B cell (primary cell): ENCODE measurements around the gene ARHGAP23. TPM values are rescaled to one million over a fixed set of nuclear protein-coding genes. Genes with fewer than 3 reads are reported as not detected.

Source experiments
- ATAC-seq: fragments of 200-7000 bp; cut with Tn5 transposase; one replicate; pipeline ENCODE4 v1.10.0; 2021; ENCODE audit warnings: low read depth, mild to moderate bottlenecking, moderate number of reproducible peaks, moderate library complexity
- CTCF ChIA-PET: fragments of 350-600 bp; sonication (Branson Sonifier 250); formaldehyde crosslinking; loops from one replicate; lab custom pipeline; 2021; ENCODE audit warnings: antibody characterized with exemption, inconsistent platforms; lab: Charles Lee
- POLR2A ChIA-PET: fragments of 350-600 bp; sonication (Branson Sonifier 250); formaldehyde crosslinking; loops from one replicate; lab custom pipeline; 2021; ENCODE audit warnings: antibody characterized with exemption; lab: Charles Lee
- DNase-seq: peaks from one replicate; pipeline ENCODE4 v3.0.0; 2013
- H2AFZ ChIP-seq: 2 replicates; pipeline ENCODE4 v1.6.1; 2012; ENCODE audit warnings: mild to moderate bottlenecking, low read depth, low read length; ENCODE audit not compliant: insufficient read depth, poor library complexity, severe bottlenecking
- H3K27ac ChIP-seq, 2 donors: 1 replicate in 1 of 2; 2 replicates in 1 of 2; pipeline ENCODE4 v1.5.1; 2012 to 2013; ENCODE audit warnings: low read length in 2 of 2, mild to moderate bottlenecking in 2 of 2, moderate library complexity in 1 of 2
- H3K27me3 ChIP-seq, 4 experiments: fragments of 200-600 bp in 1 of 4; sonication (generic) in 1 of 4; replicated peaks in 1 of 4; 1 replicate in 2 of 4; 2 replicates in 2 of 4; pipeline versions ENCODE4 v1.6.1 to v1.7.0; 2013 to 2016; ENCODE audit warnings: low read length in 3 of 4, mild to moderate bottlenecking in 2 of 4, mixed read lengths in 1 of 4, moderate library complexity in 1 of 4; ENCODE audit not compliant: insufficient read depth in 4 of 4, control insufficient read depth in 3 of 4; ENCODE audit errors: control extremely low read depth in 1 of 4
- H3K36me3 ChIP-seq, 2 experiments: replicated peaks in 1 of 2; 1 replicate in 1 of 2; 2 replicates in 1 of 2; pipeline versions ENCODE4 v1.6.1 to v1.7.1; 2013; ENCODE audit warnings: low read length in 1 of 2; ENCODE audit not compliant: insufficient read depth in 2 of 2, control insufficient read depth in 1 of 2; ENCODE audit errors: control extremely low read depth in 1 of 2, extremely low read depth in 1 of 2
- H3K4me1 ChIP-seq, 2 donors: fragments of 200-600 bp in 1 of 2; sonication (generic) in 1 of 2; 1 replicate in 1 of 2; 2 replicates in 1 of 2; pipeline versions ENCODE4 v1.5.1 to v1.6.1; 2013 to 2017; ENCODE audit warnings: low read length in 2 of 2; ENCODE audit not compliant: control insufficient read depth in 2 of 2, insufficient read depth in 2 of 2
- H3K4me2 ChIP-seq: replicated peaks from 2 replicates; pipeline ENCODE3; 2012; ENCODE audit warnings: mild to moderate bottlenecking, low read depth, low read length; ENCODE audit not compliant: poor library complexity, severe bottlenecking
- H3K4me3 ChIP-seq, 5 experiments: fragments of 200-600 bp in 1 of 5; sonication (generic) in 1 of 5; 1 replicate in 3 of 5; 2 replicates in 2 of 5; pipeline versions ENCODE4 v1.5.1 to v1.7.0; 2011 to 2016; ENCODE audit warnings: low read length in 4 of 5, mild to moderate bottlenecking in 4 of 5, low read depth in 2 of 5, control low read depth in 1 of 5, moderate library complexity in 1 of 5; ENCODE audit not compliant: insufficient read depth in 1 of 5; ENCODE audit errors: control extremely low read depth in 1 of 5, extremely low read depth in 1 of 5
- H3K79me2 ChIP-seq: fragments of 200-600 bp; sonication (generic); one replicate; pipeline ENCODE4 v1.6.0; 2016; ENCODE audit warnings: low read length; ENCODE audit not compliant: control insufficient read depth, insufficient read depth
- H3K9ac ChIP-seq: fragments of 200-600 bp; sonication (generic); 2 replicates; pipeline ENCODE4 v1.6.1; 2017; ENCODE audit warnings: mild to moderate bottlenecking, low read length, moderate library complexity
- H3K9me3 ChIP-seq, 3 donors: one replicate each; pipeline versions ENCODE4 v1.6.1 to v1.7.1; 2013; ENCODE audit warnings: low read length in 2 of 3; ENCODE audit not compliant: control insufficient read depth in 2 of 3, insufficient read depth in 1 of 3; ENCODE audit errors: control extremely low read depth in 1 of 3
- H4K20me1 ChIP-seq: 2 replicates; pipeline ENCODE4 v1.6.0; 2012; ENCODE audit warnings: mild to moderate bottlenecking, low read length; ENCODE audit not compliant: insufficient read depth, control insufficient read depth, poor library complexity, severe bottlenecking
- H3K27ac Mint-ChIP-seq: one replicate; pipeline ENCODE4 v1.8.0; 2021; ENCODE audit warnings: mixed read lengths
- H3K27me3 Mint-ChIP-seq: one replicate; pipeline ENCODE4 v1.8.0; 2021; ENCODE audit warnings: mixed read lengths
- H3K4me1 Mint-ChIP-seq: one replicate; pipeline ENCODE4 v1.8.0; 2021; ENCODE audit warnings: mixed read lengths
- H3K4me3 Mint-ChIP-seq: one replicate; pipeline ENCODE4 v1.8.0; 2021; ENCODE audit warnings: mixed read lengths
- H3K9me3 Mint-ChIP-seq: one replicate; pipeline ENCODE4 v1.8.0; 2022; ENCODE audit warnings: mixed read lengths; ENCODE audit not compliant: insufficient read depth
- EZH2 ChIP-seq: IDR thresholded peaks from 2 replicates; pipeline ENCODE4 v1.6.1; 2012; ENCODE audit warnings: borderline replicate concordance, low read depth, mild to moderate bottlenecking, moderate library complexity, low read length; ENCODE audit not compliant: insufficient read depth, poor library complexity, severe bottlenecking
- WGBS: methylation state at CpG from one replicate; pipeline ENCODE4 v1.1.5; 2013; ENCODE audit warnings: missing lambda C conversion rate; ENCODE audit not compliant: insufficient coverage; 5-methylcytosine and 5-hydroxymethylcytosine counted together
- intact Hi-C: fragments of 100-400 bp; cut with micrococcal nuclease; formaldehyde crosslinking; loops from one replicate; pipeline ENCODE4 v1.10.0; 2022
- polyA plus RNA-seq: library from polyadenylated mRNA; depleted of rRNA; stranded (reverse); fragments of >200 nt; gene quantifications from 2 replicates; pipeline ENCODE4 v1.2.3, GENCODE V29; 2012
- total RNA-seq, 2 donors: library from RNA; stranded (reverse); fragments of 120-200 nt in 1 of 2; gene quantifications; 1 replicate in 1 of 2; 2 replicates in 1 of 2; pipeline versions ENCODE4 v1.2.3 to v1.2.4, GENCODE V29; 2013 to 2022
- TF ChIP-seq, protein P1 (sequence below): fragments of 200-600 bp; IDR thresholded peaks from one replicate; pipeline ENCODE4 v1.8.0; 2022; ENCODE audit warnings: antibody characterized with exemption, mild to moderate bottlenecking

The ARHGAP23 gene
- total and polyA plus RNA-seq, 2 donors (not counting 1 experiment from before 2014, with no cell fraction given): 0.07 to 0.12 TPM

DNA sequence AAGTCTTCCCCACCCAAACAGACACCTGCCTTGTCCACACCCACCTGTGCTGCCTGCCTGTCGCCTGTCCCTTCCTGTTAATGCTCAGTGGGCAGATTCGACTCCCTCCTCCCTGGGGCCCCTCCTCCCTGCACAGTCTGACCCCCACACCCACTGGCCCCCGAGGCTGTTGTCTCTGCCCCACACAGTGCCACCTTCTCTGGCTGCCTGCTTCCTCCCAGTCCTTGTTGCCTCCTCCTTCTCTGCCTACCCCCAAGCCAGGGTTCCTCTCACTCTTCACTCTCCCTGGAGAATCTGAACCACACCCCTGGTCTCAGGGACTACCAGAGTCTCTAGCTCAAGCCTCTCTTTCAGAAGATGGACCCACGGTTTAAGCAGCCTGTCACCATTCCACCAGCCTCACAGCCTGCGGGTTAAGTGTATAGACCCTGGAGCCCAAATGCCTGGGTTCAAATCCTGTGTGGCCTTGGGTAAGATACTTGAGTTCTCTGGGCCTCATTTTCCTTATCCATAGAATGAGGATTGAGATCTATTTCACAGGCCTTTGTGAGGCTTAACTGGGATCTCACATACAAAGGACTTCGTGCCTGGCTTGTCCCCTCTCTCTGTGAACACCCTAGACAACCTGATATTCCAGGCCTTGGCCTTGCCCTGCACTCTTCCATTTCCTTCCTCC, 3.8 kb upstream of the ARHGAP23 start:
- Mint-ChIP-seq H3K4me3 (no peak overlapping the region), H3K9me3 (no peaks in the 10 kb centered on the region), H3K27me3 (peaks cover 47% of the 10 kb centered on the region), H3K4me1 (peaks cover 18% of the 10 kb centered on the region), H3K27ac (no peak overlapping the region)
- H3K79me2 ChIP-seq: no peaks in the 10 kb centered on the region
- no peak overlapping the region for H3K27ac ChIP-seq
- no peaks in the 10 kb centered on the region for H3K9me3 ChIP-seq
- H3K27me3 ChIP-seq: peaks cover 0 to 90% (median 32%) of the 10 kb centered on the region in 4 experiments
- no peak overlapping the region for H3K4me3 ChIP-seq
- ChIA-PET POLR2A (no interaction called here), CTCF (interaction anchor here (0.9 to 2.1 kb wide), 8 partner anchors 10 to 243 kb away, joined by 3 to 8 read pairs (median 6); no protein-coding TSS in a partner anchor)
- H3K4me1 ChIP-seq: peaks cover 9 to 19% of the 10 kb centered on the region in 2 donors
- no peak for ATAC-seq
- H3K4me2 ChIP-seq: no peak overlapping the region
- intact Hi-C loops: loop anchor here (10.0 kb wide), 1 partner anchor 130 kb away; no protein-coding TSS in a partner anchor
- H2AFZ ChIP-seq: no peak overlapping the region
- DNase-seq: no peak
- WGBS: 61% methylated on average over 4 of the region's 6 CpGs
- no peaks in the 10 kb centered on the region for H3K36me3 ChIP-seq
- TF ChIP-seq, protein P1, sequence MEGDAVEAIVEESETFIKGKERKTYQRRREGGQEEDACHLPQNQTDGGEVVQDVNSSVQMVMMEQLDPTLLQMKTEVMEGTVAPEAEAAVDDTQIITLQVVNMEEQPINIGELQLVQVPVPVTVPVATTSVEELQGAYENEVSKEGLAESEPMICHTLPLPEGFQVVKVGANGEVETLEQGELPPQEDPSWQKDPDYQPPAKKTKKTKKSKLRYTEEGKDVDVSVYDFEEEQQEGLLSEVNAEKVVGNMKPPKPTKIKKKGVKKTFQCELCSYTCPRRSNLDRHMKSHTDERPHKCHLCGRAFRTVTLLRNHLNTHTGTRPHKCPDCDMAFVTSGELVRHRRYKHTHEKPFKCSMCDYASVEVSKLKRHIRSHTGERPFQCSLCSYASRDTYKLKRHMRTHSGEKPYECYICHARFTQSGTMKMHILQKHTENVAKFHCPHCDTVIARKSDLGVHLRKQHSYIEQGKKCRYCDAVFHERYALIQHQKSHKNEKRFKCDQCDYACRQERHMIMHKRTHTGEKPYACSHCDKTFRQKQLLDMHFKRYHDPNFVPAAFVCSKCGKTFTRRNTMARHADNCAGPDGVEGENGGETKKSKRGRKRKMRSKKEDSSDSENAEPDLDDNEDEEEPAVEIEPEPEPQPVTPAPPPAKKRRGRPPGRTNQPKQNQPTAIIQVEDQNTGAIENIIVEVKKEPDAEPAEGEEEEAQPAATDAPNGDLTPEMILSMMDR: no peak
- no peak for TF ChIP-seq EZH2
- H3K9ac ChIP-seq: no peak overlapping the region
- no peaks in the 10 kb centered on the region for H4K20me1 ChIP-seq

DNA sequence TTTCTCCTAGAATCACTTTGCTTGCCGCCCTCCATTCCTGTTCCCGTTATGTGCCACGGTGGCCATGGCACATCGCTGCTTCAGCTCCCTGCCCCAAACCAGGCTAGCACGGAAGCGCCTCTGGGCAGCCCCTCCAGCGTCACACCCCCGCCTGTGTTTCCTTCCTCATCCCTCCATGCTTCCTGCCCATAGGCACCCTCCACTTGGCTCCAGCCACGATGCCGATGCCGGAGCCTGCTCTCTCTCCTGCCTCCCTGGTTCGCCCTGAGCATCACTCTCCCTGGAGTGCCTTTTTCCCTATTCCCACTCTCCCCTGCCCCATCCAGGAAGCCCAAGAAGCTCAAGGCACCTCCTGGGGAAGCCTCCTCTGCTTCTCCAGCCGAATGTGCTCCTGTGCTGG, 3.2 kb upstream of the ARHGAP23 start:
- no peak overlapping the region for H2AFZ ChIP-seq
- no peak overlapping the region for H3K9ac ChIP-seq
- ChIA-PET POLR2A (no interaction called here), CTCF (interaction anchor here (1.0 kb wide), 1 partner anchor 242 kb away, joined by 3 read pairs; no protein-coding TSS in a partner anchor)
- H3K4me1 ChIP-seq: peaks cover 9 to 19% of the 10 kb centered on the region in 2 donors
- DNase-seq (no peak), ATAC-seq (no peak)
- TF ChIP-seq, protein P1: no peak
- no peak for TF ChIP-seq EZH2
- peaks cover 0 to 85% (median 29%) of the 10 kb centered on the region in 4 experiments for H3K27me3 ChIP-seq
- Mint-ChIP-seq H3K27ac (no peak overlapping the region), H3K4me1 (peaks cover 21% of the 10 kb centered on the region), H3K4me3 (no peak overlapping the region), H3K27me3 (peaks cover 53% of the 10 kb centered on the region), H3K9me3 (no peaks in the 10 kb centered on the region)
- no peak overlapping the region for H3K4me3 ChIP-seq
- intact Hi-C loops: loop anchor here (5.0 to 10.0 kb wide), 2 partner anchors 130 to 242 kb away; no protein-coding TSS in a partner anchor
- H3K36me3 ChIP-seq: no peaks in the 10 kb centered on the region
- no peak overlapping the region for H3K4me2 ChIP-seq
- no peaks in the 10 kb centered on the region for H3K9me3 ChIP-seq
- H3K79me2 ChIP-seq: no peaks in the 10 kb centered on the region
- H3K27ac ChIP-seq: no peak overlapping the region
- H4K20me1 ChIP-seq: no peaks in the 10 kb centered on the region
- 22% methylated on average over 12 of the region's 13 CpGs for WGBS
